Measurements from ENCODE around the gene EFR3B. TPM values are rescaled to one million over a fixed set of nuclear protein-coding genes. Genes with fewer than 3 reads are reported as not detected.

The EFR3B gene
- total RNA-seq, 2 donors from 2014 or later = 11.0 to 11.8 TPM

DNA sequence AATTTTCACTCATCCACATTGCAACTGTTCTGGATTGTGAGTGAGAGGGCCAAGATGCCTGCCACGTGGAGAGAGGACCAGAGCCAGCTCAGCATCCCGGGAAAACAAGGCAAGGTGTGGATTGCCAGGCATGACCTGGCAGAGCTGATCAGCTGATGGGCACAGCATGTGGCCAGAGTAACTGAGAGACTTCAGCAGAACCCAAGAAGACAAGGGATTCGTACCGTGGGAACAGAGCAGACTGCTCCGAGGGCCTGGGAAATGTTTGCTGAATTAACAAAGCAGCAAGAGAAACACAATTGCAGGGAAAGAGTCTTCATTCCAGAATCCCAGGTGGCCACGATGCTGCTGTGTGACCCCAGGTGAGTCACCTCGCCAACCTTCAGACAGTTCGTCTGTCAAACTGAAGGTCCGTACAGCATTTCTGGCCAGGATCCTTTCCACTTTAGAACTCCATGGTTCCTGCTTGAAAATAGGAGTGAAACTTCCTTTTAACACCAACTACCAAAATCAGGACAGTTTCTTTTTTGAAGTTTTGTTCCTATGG, 152.8 kb downstream of the EFR3B start:
- Mint-ChIP-seq H3K4me3 (no peak overlapping the region), H3K36me3 (ENCODE audit: low read depth) (no peaks in the 10 kb centered on the region), H3K27ac (peak overlapping the region; percentile 79), H3K4me1 (peaks cover 36% of the 10 kb centered on the region), H3K9me3 (no peaks in the 10 kb centered on the region), H3K27me3 (ENCODE audit: insufficient read depth) (no peaks in the 10 kb centered on the region)
- Histone ChIP-seq H3K9me3 (ENCODE audit: control insufficient read depth, low read length) (no peaks in the 10 kb centered on the region), H3K4me1 (ENCODE audit: control insufficient read depth, insufficient read depth, low read length) (peaks cover 7% of the 10 kb centered on the region), H3K4me3 (ENCODE audit: low read length) (no peak overlapping the region), H3K9ac (ENCODE audit: extremely low read depth, low read length, poor library complexity, severe bottlenecking) (no peak overlapping the region), H3K27me3 (ENCODE audit: control insufficient read depth, insufficient read depth, low read length, poor library complexity, severe bottlenecking) (no peaks in the 10 kb centered on the region), H3K36me3 (ENCODE audit: control insufficient read depth, insufficient read depth, low read length) (no peaks in the 10 kb centered on the region), H3K27ac (ENCODE audit: low read depth, low read length) (no peak overlapping the region)
- TF ChIP-seq, protein P1, sequence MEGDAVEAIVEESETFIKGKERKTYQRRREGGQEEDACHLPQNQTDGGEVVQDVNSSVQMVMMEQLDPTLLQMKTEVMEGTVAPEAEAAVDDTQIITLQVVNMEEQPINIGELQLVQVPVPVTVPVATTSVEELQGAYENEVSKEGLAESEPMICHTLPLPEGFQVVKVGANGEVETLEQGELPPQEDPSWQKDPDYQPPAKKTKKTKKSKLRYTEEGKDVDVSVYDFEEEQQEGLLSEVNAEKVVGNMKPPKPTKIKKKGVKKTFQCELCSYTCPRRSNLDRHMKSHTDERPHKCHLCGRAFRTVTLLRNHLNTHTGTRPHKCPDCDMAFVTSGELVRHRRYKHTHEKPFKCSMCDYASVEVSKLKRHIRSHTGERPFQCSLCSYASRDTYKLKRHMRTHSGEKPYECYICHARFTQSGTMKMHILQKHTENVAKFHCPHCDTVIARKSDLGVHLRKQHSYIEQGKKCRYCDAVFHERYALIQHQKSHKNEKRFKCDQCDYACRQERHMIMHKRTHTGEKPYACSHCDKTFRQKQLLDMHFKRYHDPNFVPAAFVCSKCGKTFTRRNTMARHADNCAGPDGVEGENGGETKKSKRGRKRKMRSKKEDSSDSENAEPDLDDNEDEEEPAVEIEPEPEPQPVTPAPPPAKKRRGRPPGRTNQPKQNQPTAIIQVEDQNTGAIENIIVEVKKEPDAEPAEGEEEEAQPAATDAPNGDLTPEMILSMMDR (conservative IDR thresholded peaks at IDR 0.05) = no peak
- 75 to 77% methylated on average over 8 to 9 of the region's 9 CpGs for WGBS, 2 experiments (ENCODE audit: insufficient coverage in 1 of 2, insufficient read length in 1 of 2)
- peak; percentile 90 for DNase-seq

DNA sequence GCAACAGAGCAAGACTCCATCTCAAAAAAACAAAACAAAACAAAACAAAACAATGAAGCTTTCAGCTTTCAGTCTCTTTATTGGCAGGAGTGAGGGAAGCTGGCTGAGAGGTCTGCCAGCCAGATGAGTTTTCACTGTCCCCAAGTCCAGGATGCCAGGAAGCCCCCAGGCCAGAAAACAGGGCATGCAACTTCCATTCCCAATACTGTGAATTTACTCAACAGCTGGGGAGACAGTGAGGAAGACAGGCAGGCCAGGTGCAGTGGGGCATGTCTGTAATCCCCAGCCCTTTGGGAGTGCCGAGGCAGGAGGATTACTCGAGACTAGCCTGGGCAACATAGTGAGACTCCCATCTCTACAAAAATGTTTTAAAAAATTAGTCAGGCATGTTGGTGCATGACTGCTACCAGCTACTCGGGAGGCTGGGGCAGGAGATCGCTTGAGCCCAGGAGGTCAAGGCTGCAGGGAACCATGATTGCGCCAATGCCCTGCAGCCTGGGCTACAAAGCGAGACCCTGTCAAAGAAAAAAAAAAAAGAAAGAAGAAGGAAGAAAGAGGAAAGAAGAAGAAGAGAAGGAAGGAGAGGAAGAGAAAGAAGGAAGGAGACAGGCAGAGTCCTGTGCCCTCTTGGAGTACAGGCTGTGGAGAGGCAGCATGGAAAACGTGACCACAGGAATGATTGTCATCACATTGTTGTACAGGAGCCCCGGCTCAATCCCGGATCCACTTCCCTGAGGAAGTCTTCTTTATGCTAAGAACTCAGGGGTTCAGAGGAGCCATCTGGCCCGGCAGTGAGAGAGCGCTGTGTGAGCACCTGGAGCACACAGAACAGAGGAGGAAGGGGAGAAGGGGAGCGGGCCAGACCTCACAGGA, 155.7 kb downstream of the EFR3B start:
- Mint-ChIP-seq H3K4me3 (no peak overlapping the region), H3K9me3 (no peaks in the 10 kb centered on the region), H3K36me3 (ENCODE audit: low read depth) (no peaks in the 10 kb centered on the region), H3K27ac (no peak overlapping the region), H3K4me1 (peaks cover 13% of the 10 kb centered on the region), H3K27me3 (ENCODE audit: insufficient read depth) (no peaks in the 10 kb centered on the region)
- no peaks in the 10 kb centered on the region for H3K36me3 ChIP-seq (ENCODE audit: control insufficient read depth, insufficient read depth, low read length)
- no peak overlapping the region for H3K27ac ChIP-seq (ENCODE audit: low read depth, low read length)
- no peaks in the 10 kb centered on the region for H3K9me3 ChIP-seq (ENCODE audit: control insufficient read depth, low read length)
- TF ChIP-seq, protein P1 (conservative IDR thresholded peaks at IDR 0.05) = no peak
- no peak for DNase-seq
- no peak overlapping the region for H3K9ac ChIP-seq (ENCODE audit: extremely low read depth, low read length, poor library complexity, severe bottlenecking)
- peaks cover 7% of the 10 kb centered on the region for H3K4me1 ChIP-seq (ENCODE audit: control insufficient read depth, insufficient read depth, low read length)
- 85 to 88% methylated on average over 9 to 12 of the region's 12 CpGs for WGBS, 2 experiments (ENCODE audit: insufficient coverage in 1 of 2, insufficient read length in 1 of 2)
- no peak overlapping the region for H3K4me3 ChIP-seq (ENCODE audit: low read length)
- H3K27me3 ChIP-seq (ENCODE audit: control insufficient read depth, insufficient read depth, low read length, poor library complexity, severe bottlenecking) = no peaks in the 10 kb centered on the region

DNA sequence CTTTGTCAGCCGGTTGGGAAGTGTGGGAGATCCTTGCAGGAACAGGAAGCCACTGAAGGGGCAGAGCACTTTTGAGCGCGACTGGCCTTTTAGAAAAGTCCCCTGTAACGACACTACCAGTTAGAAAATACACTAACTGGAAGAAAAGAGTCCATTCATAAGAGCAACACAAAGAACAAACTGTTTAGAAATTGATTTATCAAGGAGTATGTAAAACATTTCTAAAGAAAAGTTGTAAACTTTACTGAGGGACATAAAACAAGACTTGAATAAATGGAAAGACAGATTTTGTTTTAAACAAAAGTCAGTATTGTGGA, 156.3 kb downstream of the EFR3B start:
- H3K36me3 Mint-ChIP-seq (ENCODE audit: low read depth) = no peaks in the 10 kb centered on the region
- no peaks in the 10 kb centered on the region for H3K36me3 ChIP-seq (ENCODE audit: control insufficient read depth, insufficient read depth, low read length)
- 81 to 90% methylated on average over 3 to 4 of the region's 4 CpGs for WGBS, 2 experiments (ENCODE audit: insufficient coverage in 1 of 2, insufficient read length in 1 of 2)
- peak overlapping the region; percentile 17 for H3K27ac ChIP-seq (ENCODE audit: low read depth, low read length)
- DNase-seq = no peak
- no peak overlapping the region for H3K27ac Mint-ChIP-seq
- no peak overlapping the region for H3K4me3 Mint-ChIP-seq
- H3K4me3 ChIP-seq (ENCODE audit: low read length) = no peak overlapping the region
- no peaks in the 10 kb centered on the region for H3K9me3 Mint-ChIP-seq
- peaks cover 7% of the 10 kb centered on the region for H3K4me1 ChIP-seq (ENCODE audit: control insufficient read depth, insufficient read depth, low read length)
- no peaks in the 10 kb centered on the region for H3K9me3 ChIP-seq (ENCODE audit: control insufficient read depth, low read length)
- H3K4me1 Mint-ChIP-seq = peaks cover 13% of the 10 kb centered on the region
- no peaks in the 10 kb centered on the region for H3K27me3 Mint-ChIP-seq (ENCODE audit: insufficient read depth)
- TF ChIP-seq, protein P1 (conservative IDR thresholded peaks at IDR 0.05) = no peak
- H3K27me3 ChIP-seq (ENCODE audit: control insufficient read depth, insufficient read depth, low read length, poor library complexity, severe bottlenecking) = no peaks in the 10 kb centered on the region
- no peak overlapping the region for H3K9ac ChIP-seq (ENCODE audit: extremely low read depth, low read length, poor library complexity, severe bottlenecking)

All from endodermal cell (in vitro differentiated cells).